Neural progenitor cell (in vitro differentiated cells): ENCODE results near the gene ADAMTS12. TPM values are rescaled to one million over a fixed set of nuclear protein-coding genes. Genes with fewer than 3 reads are reported as not detected.

Experiments used
- DNase-seq: peaks from one replicate; pipeline ENCODE4 v3.0.0-alpha.2; 2016; ENCODE audit warnings: low spot score
- H2AFZ ChIP-seq: fragments of 200-600 bp; sonication (generic); replicated peaks from 2 replicates; pipeline ENCODE4 v1.6.1; 2016; ENCODE audit warnings: antibody characterized with exemption
- H3F3A ChIP-seq: fragments of 200-600 bp; sonication (generic); 2 replicates; pipeline ENCODE4 v1.6.1; 2016; ENCODE audit warnings: antibody characterized with exemption, low read depth
- H3K27ac ChIP-seq: fragments of 200-600 bp; sonication (generic); 2 replicates; pipeline ENCODE4 v1.5.1; 2016; ENCODE audit warnings: mild to moderate bottlenecking
- H3K27me3 ChIP-seq: fragments of 200-600 bp; sonication (generic); 2 replicates; pipeline ENCODE4 v1.6.1; 2016; ENCODE audit warnings: mild to moderate bottlenecking, moderate library complexity
- H3K36me3 ChIP-seq: fragments of 200-600 bp; sonication (generic); 2 replicates; pipeline ENCODE4 v1.5.1; 2016
- H3K4me1 ChIP-seq: fragments of 200-600 bp; sonication (generic); 2 replicates; pipeline ENCODE4 v1.6.1; 2016; ENCODE audit warnings: mixed run types
- H3K4me2 ChIP-seq: fragments of 200-600 bp; sonication (generic); 2 replicates; pipeline ENCODE4 v1.6.1; 2016
- H3K4me3 ChIP-seq: fragments of 200-600 bp; sonication (generic); 2 replicates; pipeline ENCODE4 v1.5.1; 2016
- H3K79me2 ChIP-seq: fragments of 200-600 bp; sonication (generic); 2 replicates; pipeline ENCODE4 v1.6.1; 2016; ENCODE audit warnings: low read depth
- H3K9ac ChIP-seq: fragments of 200-600 bp; sonication (generic); 2 replicates; pipeline ENCODE4 v1.6.1; 2016
- H3K9me3 ChIP-seq: fragments of 200-600 bp; sonication (generic); 2 replicates; pipeline ENCODE4 v1.5.1; 2016; ENCODE audit warnings: low read depth
- H4K20me1 ChIP-seq: fragments of 200-600 bp; sonication (generic); 2 replicates; pipeline ENCODE4 v1.6.1; 2016; ENCODE audit warnings: low read depth
- H3K27ac Mint-ChIP-seq: 3 replicates; pipeline ENCODE4 v1.8.0; 2021; ENCODE audit warnings: mixed read lengths
- H3K27me3 Mint-ChIP-seq: 2 replicates; pipeline ENCODE4 v1.8.0; 2022; ENCODE audit warnings: low read depth, mild to moderate bottlenecking, inconsistent platforms, moderate library complexity, mixed read lengths; ENCODE audit not compliant: insufficient read depth
- H3K36me3 Mint-ChIP-seq: 3 replicates; pipeline ENCODE4 v1.8.0; 2021; ENCODE audit warnings: mixed read lengths
- H3K4me1 Mint-ChIP-seq: 3 replicates; pipeline ENCODE4 v1.8.0; 2021; ENCODE audit warnings: mixed read lengths
- H3K4me3 Mint-ChIP-seq: 3 replicates; pipeline ENCODE4 v1.8.0; 2021; ENCODE audit warnings: mild to moderate bottlenecking, moderate library complexity, mixed read lengths
- H3K9me3 Mint-ChIP-seq: 3 replicates; pipeline ENCODE4 v1.8.0; 2020; ENCODE audit warnings: mixed read lengths
- EZH2 ChIP-seq: fragments of 200-600 bp; sonication (generic); IDR thresholded peaks from 2 replicates; pipeline ENCODE4 v1.6.1; 2017; ENCODE audit warnings: antibody characterized with exemption, mild to moderate bottlenecking, moderate library complexity
- EZH2phosphoT487 ChIP-seq: fragments of 200-600 bp; sonication (generic); IDR thresholded peaks from 2 replicates; pipeline ENCODE4 v1.6.1; 2017; ENCODE audit warnings: antibody characterized with exemption
- total RNA-seq: library from RNA; depleted of rRNA; stranded (reverse); fragments of >200 nt; gene quantifications from 2 replicates; pipeline ENCODE4 v1.2.3, GENCODE V29; 2015; ENCODE audit warnings: low replicate concordance
- TF ChIP-seq, protein P1 (sequence below): fragments of 200-600 bp; sonication (generic); IDR thresholded peaks from 2 replicates; pipeline ENCODE4 v1.5.1; 2017; ENCODE audit warnings: antibody characterized with exemption, mild to moderate bottlenecking

Gene ADAMTS12
- total RNA-seq, 1 donor from 2014 or later = 15.6 TPM

DNA sequence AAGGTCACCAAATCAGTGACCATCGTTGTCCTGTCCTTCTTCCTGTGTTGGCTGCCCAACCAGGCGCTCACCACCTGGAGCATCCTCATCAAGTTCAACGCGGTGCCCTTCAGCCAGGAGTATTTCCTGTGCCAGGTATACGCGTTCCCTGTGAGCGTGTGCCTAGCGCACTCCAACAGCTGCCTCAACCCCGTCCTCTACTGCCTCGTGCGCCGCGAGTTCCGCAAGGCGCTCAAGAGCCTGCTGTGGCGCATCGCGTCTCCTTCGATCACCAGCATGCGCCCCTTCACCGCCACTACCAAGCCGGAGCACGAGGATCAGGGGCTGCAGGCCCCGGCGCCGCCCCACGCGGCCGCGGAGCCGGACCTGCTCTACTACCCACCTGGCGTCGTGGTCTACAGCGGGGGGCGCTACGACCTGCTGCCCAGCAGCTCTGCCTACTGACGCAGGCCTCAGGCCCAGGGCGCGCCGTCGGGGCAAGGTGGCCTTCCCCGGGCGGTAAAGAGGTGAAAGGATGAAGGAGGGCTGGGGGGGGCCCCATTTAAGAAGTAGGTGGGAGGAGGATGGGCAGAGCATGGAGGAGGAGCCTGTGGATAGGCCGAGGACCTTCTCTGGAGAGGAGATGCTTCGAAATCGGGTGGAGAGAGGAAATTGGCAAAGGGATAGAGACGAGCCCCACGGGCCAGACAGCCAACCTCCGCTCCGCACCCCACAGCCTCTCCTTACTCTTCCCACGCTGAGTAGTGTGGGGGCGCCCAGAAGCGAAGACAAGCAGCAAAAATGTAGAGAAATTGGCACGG is 46.1 kb upstream of the ADAMTS12 start:
- Mint-ChIP-seq H3K4me3 (no peak overlapping the region), H3K27ac (no peak overlapping the region), H3K9me3 (no peaks in the 10 kb centered on the region), H3K4me1 (peaks cover 8% of the 10 kb centered on the region), H3K36me3 (no peaks in the 10 kb centered on the region), H3K27me3 (peaks cover 8% of the 10 kb centered on the region)
- H2AFZ ChIP-seq = no peak overlapping the region
- no peaks in the 10 kb centered on the region for H3F3A ChIP-seq
- H3K4me1 ChIP-seq = no peaks in the 10 kb centered on the region
- no peak overlapping the region for H3K27ac ChIP-seq
- H3K27me3 ChIP-seq = peaks cover 29% of the 10 kb centered on the region
- H3K4me2 ChIP-seq = no peak overlapping the region
- TF ChIP-seq EZH2phosphoT487 = no peak
- TF ChIP-seq, protein P1, sequence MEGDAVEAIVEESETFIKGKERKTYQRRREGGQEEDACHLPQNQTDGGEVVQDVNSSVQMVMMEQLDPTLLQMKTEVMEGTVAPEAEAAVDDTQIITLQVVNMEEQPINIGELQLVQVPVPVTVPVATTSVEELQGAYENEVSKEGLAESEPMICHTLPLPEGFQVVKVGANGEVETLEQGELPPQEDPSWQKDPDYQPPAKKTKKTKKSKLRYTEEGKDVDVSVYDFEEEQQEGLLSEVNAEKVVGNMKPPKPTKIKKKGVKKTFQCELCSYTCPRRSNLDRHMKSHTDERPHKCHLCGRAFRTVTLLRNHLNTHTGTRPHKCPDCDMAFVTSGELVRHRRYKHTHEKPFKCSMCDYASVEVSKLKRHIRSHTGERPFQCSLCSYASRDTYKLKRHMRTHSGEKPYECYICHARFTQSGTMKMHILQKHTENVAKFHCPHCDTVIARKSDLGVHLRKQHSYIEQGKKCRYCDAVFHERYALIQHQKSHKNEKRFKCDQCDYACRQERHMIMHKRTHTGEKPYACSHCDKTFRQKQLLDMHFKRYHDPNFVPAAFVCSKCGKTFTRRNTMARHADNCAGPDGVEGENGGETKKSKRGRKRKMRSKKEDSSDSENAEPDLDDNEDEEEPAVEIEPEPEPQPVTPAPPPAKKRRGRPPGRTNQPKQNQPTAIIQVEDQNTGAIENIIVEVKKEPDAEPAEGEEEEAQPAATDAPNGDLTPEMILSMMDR = no peak
- TF ChIP-seq EZH2 = no peak
- no peak overlapping the region for H3K9ac ChIP-seq
- peaks cover 10% of the 10 kb centered on the region for H4K20me1 ChIP-seq
- no peaks in the 10 kb centered on the region for H3K36me3 ChIP-seq
- DNase-seq = no peak
- H3K79me2 ChIP-seq = no peaks in the 10 kb centered on the region
- no peak overlapping the region for H3K4me3 ChIP-seq
- H3K9me3 ChIP-seq = no peaks in the 10 kb centered on the region

DNA sequence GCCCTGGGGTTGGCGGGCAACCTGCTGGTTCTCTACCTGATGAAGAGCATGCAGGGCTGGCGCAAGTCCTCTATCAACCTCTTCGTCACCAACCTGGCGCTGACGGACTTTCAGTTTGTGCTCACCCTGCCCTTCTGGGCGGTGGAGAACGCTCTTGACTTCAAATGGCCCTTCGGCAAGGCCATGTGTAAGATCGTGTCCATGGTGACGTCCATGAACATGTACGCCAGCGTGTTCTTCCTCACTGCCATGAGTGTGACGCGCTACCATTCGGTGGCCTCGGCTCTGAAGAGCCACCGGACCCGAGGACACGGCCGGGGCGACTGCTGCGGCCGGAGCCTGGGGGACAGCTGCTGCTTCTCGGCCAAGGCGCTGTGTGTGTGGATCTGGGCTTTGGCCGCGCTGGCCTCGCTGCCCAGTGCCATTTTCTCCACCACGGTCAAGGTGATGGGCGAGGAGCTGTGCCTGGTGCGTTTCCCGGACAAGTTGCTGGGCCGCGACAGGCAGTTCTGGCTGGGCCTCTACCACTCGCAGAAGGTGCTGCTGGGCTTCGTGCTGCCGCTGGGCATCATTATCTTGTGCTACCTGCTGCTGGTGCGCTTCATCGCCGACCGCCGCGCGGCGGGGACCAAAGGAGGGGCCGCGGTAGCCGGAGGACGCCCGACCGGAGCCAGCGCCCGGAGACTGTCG is 45.4 kb upstream of the ADAMTS12 start:
- H3K9me3 Mint-ChIP-seq = no peaks in the 10 kb centered on the region
- H2AFZ ChIP-seq = no peak overlapping the region
- no peak overlapping the region for H3K4me3 ChIP-seq
- H3K27me3 Mint-ChIP-seq = peaks cover 5% of the 10 kb centered on the region
- H3K27ac Mint-ChIP-seq = no peak overlapping the region
- H3K9ac ChIP-seq = no peak overlapping the region
- H4K20me1 ChIP-seq = peaks cover 10% of the 10 kb centered on the region
- H3K4me3 Mint-ChIP-seq = peak overlapping the region; percentile 60
- no peaks in the 10 kb centered on the region for H3F3A ChIP-seq
- no peaks in the 10 kb centered on the region for H3K4me1 ChIP-seq
- TF ChIP-seq EZH2 (no peak), EZH2phosphoT487 (no peak)
- TF ChIP-seq, protein P1 = no peak
- H3K27ac ChIP-seq = no peak overlapping the region
- no peaks in the 10 kb centered on the region for H3K79me2 ChIP-seq
- no peaks in the 10 kb centered on the region for H3K9me3 ChIP-seq
- no peak overlapping the region for H3K4me2 ChIP-seq
- H3K36me3 Mint-ChIP-seq = no peaks in the 10 kb centered on the region
- no peaks in the 10 kb centered on the region for H3K36me3 ChIP-seq
- peaks cover 29% of the 10 kb centered on the region for H3K27me3 ChIP-seq
- H3K4me1 Mint-ChIP-seq = peaks cover 8% of the 10 kb centered on the region
- no peak for DNase-seq

DNA sequence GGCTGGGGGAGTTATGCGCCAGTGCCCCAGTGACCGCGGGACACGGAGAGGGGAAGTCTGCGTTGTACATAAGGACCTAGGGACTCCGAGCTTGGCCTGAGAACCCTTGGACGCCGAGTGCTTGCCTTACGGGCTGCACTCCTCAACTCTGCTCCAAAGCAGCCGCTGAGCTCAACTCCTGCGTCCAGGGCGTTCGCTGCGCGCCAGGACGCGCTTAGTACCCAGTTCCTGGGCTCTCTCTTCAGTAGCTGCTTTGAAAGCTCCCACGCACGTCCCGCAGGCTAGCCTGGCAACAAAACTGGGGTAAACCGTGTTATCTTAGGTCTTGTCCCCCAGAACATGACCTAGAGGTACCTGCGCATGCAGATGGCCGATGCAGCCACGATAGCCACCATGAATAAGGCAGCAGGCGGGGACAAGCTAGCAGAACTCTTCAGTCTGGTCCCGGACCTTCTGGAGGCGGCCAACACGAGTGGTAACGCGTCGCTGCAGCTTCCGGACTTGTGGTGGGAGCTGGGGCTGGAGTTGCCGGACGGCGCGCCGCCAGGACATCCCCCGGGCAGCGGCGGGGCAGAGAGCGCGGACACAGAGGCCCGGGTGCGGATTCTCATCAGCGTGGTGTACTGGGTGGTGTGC is 44.7 kb upstream of the ADAMTS12 start, which contains the start of gene RXFP3:
RXFP3 (plus strand) TSS at position 6 of the 636 bp plus-strand sequence; CDS start at position 361, 355 bp downstream.
- Histone ChIP-seq H3K27ac (no peak within 1 kb of the TSS), H3K4me3 (peak within 1 kb of the TSS; percentile 56), H3K4me1 (no peaks in the 10 kb centered on the region), H3K27me3 (peaks cover 29% of the 10 kb centered on the region), H3K9me3 (no peaks in the 10 kb centered on the region), H4K20me1 (peaks cover 10% of the 10 kb centered on the region), H3K36me3 (no peaks in the 10 kb centered on the region), H2AFZ (peak within 1 kb of the TSS; percentile 59), H3K9ac (no peak within 1 kb of the TSS), H3K79me2 (no peaks in the 10 kb centered on the region), H3F3A (no peaks in the 10 kb centered on the region), H3K4me2 (peak within 1 kb of the TSS; percentile 89)
- Mint-ChIP-seq H3K4me1 (peaks cover 8% of the 10 kb centered on the region), H3K27ac (no peak within 1 kb of the TSS), H3K36me3 (no peaks in the 10 kb centered on the region), H3K9me3 (no peaks in the 10 kb centered on the region), H3K4me3 (peak within 1 kb of the TSS; percentile 84), H3K27me3 (peaks cover 8% of the 10 kb centered on the region)
- DNase-seq = no peak
- TF ChIP-seq, protein P1 = no peak
- TF ChIP-seq EZH2phosphoT487 (no peak), EZH2 (no peak)
